ENCODE measurements around the gene SH2D4B.

SH2D4B gene

DNA sequence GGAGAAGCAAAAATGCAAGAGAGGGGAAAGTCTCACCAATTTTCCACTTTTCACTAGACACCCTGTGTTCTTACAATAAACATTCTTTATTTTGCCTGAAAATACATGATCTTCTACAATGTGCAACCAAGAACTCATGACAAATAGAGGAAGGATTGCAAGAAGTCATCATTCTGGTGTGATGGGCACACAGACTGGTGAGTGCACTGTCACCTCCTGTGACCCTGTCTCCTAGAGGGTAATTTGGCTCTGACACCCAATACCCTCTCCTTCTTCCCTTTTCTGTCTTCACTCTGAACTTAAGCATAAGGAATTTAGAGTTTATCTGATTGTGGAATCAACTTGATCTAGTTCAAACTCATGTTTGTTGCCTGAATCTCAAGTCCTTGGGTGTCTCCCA is 153.7 kb downstream of the SH2D4B start:
- DNase-seq (ENCODE audit: low spot score), result no peak

DNA sequence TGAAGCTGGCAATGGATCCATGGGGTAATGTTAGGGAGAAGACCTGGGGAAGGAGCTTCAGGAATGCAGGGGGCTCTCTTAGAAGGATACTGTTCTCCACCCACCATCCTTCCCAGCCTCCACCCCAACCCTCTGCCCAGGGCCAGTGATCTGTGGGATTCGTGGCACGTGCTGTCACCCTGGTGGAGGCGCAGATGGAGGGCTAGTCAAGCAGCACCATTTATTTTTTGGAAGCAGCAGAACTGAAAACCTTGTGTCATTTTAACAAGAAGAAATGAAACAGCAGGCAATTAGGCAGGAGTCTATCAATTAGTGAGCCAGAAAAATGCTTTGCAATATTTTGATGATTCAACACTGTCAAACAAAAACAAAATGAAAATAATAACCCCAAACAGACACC is 155.9 kb downstream of the SH2D4B start:
- DNase-seq (ENCODE audit: low spot score), result no peak

- no peak for DNase-seq (ENCODE audit: low spot score)
These were observed 157.2 kb downstream of the SH2D4B start for GRCh38 chr10:80694930-80695329.

Data from ecto neural progenitor cell (in vitro differentiated cells).